ENCODE results near the gene SCAMP1.

DNA sequence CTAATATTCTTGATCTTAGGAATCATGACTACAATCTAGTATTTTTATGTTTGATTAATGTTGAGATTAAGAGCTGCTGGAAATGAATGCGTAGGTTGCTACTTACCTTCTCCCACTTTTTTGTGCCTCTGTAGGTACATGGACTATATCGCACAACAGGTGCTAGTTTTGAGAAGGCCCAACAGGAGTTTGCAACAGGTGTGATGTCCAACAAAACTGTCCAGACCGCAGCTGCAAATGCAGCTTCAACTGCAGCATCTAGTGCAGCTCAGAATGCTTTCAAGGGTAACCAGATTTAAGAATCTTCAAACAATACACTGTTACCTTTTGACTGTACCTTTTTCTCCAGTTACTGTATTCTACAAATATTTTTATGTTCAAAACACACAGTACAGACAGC is 115.0 kb downstream of the SCAMP1 start:
- TF ChIP-seq EZH2phosphoT487 (IDR thresholded peaks at IDR 0.05; ENCODE audit: borderline replicate concordance, low read depth) (no peak), CHD2 (IDR thresholded peaks at IDR 0.05; ENCODE audit: low read length, partially characterized antibody) (no peak), FOXM1 (IDR thresholded peaks at IDR 0.05; ENCODE audit: low read depth) (no peak), YY1 (IDR thresholded peaks at IDR 0.05; ENCODE audit: low read depth) (no peak)
- TF ChIP-seq, protein P1, sequence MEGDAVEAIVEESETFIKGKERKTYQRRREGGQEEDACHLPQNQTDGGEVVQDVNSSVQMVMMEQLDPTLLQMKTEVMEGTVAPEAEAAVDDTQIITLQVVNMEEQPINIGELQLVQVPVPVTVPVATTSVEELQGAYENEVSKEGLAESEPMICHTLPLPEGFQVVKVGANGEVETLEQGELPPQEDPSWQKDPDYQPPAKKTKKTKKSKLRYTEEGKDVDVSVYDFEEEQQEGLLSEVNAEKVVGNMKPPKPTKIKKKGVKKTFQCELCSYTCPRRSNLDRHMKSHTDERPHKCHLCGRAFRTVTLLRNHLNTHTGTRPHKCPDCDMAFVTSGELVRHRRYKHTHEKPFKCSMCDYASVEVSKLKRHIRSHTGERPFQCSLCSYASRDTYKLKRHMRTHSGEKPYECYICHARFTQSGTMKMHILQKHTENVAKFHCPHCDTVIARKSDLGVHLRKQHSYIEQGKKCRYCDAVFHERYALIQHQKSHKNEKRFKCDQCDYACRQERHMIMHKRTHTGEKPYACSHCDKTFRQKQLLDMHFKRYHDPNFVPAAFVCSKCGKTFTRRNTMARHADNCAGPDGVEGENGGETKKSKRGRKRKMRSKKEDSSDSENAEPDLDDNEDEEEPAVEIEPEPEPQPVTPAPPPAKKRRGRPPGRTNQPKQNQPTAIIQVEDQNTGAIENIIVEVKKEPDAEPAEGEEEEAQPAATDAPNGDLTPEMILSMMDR (IDR thresholded peaks at IDR 0.05): no peak
- TF ChIP-seq, protein P2, sequence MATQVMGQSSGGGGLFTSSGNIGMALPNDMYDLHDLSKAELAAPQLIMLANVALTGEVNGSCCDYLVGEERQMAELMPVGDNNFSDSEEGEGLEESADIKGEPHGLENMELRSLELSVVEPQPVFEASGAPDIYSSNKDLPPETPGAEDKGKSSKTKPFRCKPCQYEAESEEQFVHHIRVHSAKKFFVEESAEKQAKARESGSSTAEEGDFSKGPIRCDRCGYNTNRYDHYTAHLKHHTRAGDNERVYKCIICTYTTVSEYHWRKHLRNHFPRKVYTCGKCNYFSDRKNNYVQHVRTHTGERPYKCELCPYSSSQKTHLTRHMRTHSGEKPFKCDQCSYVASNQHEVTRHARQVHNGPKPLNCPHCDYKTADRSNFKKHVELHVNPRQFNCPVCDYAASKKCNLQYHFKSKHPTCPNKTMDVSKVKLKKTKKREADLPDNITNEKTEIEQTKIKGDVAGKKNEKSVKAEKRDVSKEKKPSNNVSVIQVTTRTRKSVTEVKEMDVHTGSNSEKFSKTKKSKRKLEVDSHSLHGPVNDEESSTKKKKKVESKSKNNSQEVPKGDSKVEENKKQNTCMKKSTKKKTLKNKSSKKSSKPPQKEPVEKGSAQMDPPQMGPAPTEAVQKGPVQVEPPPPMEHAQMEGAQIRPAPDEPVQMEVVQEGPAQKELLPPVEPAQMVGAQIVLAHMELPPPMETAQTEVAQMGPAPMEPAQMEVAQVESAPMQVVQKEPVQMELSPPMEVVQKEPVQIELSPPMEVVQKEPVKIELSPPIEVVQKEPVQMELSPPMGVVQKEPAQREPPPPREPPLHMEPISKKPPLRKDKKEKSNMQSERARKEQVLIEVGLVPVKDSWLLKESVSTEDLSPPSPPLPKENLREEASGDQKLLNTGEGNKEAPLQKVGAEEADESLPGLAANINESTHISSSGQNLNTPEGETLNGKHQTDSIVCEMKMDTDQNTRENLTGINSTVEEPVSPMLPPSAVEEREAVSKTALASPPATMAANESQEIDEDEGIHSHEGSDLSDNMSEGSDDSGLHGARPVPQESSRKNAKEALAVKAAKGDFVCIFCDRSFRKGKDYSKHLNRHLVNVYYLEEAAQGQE (IDR thresholded peaks at IDR 0.05; ENCODE audit: low read depth, low read length): no peak
